Activated naive CD8-positive, alpha-beta T cell treated with anti-CD3 and anti-CD28 coated beads, Interleukin-2, amount 50 U/mL, for 24 hours (primary cell): ENCODE measurements around the gene PPP1R14D.

Experiments used
- ATAC-seq: fragments of 150-1000 bp; cut with Tn5 transposase; one replicate; pipeline ENCODE4 v1.10.0; 2021
- DNase-seq: peaks from one replicate; pipeline ENCODE4 v3.0.0; 2021
- H3K27ac Mint-ChIP-seq: one replicate; pipeline ENCODE4 v1.8.0; 2021; ENCODE audit warnings: mild to moderate bottlenecking, mixed read lengths
- H3K27me3 Mint-ChIP-seq: one replicate; pipeline ENCODE4 v1.8.0; 2021; ENCODE audit warnings: mixed read lengths
- H3K36me3 Mint-ChIP-seq: one replicate; pipeline ENCODE4 v1.8.0; 2021; ENCODE audit warnings: low read depth, mixed read lengths
- H3K4me1 Mint-ChIP-seq: one replicate; pipeline ENCODE4 v1.8.0; 2021; ENCODE audit warnings: mixed read lengths
- H3K4me3 Mint-ChIP-seq: one replicate; pipeline ENCODE4 v1.8.0; 2021; ENCODE audit warnings: mild to moderate bottlenecking, moderate library complexity, mixed read lengths
- H3K9me3 Mint-ChIP-seq: one replicate; pipeline ENCODE4 v1.8.0; 2021; ENCODE audit warnings: mixed read lengths

Gene PPP1R14D

DNA sequence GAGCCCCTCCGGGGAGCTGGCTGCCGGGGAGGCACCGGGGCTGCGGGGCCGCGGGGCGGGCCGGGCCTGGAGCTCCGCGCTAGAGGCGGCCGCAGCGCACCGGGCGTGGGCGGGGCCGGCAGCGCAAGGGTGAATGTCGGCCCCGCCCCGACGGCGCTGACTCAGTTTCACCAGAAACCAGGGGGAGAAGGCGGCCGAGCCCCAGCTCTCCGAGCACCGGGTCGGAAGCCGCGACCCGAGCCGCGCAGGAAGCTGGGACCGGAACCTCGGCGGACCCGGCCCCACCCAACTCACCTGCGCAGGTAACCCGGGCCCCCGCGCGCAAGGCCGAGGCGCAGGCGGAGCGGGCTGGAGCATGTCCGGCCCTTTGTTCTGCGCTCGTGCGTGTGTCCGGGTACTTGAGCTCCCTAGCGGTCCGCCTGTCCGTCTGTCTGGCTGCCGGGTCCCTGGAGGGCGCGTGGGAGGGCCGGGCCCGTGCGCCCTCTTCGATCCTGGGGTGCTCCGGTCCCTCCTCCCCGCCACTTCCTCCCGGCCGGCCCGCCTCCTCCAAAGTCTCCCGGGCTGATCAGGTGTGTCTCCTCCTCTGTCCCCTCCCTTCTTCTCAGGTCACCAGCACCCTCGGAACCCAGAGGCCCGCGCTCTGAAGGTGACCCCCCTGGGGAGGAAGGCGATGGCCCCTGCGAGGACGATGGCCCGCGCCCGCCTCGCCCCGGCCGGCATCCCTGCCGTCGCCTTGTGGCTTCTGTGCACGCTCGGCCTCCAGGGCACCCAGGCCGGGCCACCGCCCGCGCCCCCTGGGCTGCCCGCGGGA, 15.6 kb upstream of the PPP1R14D start, which contains the start of gene SPINT1:
SPINT1 (plus strand) TSS at position 164 of the 811 bp plus-strand sequence; CDS start at position 671, 507 bp downstream.
- ATAC-seq: peak; percentile 83
- H3K4me3 Mint-ChIP-seq: peak within 1 kb of the TSS; percentile 86
- peaks cover 30% of the 10 kb centered on the region for H3K4me1 Mint-ChIP-seq
- peaks cover 3% of the 10 kb centered on the region for H3K36me3 Mint-ChIP-seq
- no peaks in the 10 kb centered on the region for H3K9me3 Mint-ChIP-seq
- H3K27ac Mint-ChIP-seq: peak within 1 kb of the TSS; percentile 27
- DNase-seq: peak; percentile 85
- H3K27me3 Mint-ChIP-seq: peaks cover 25% of the 10 kb centered on the region

DNA sequence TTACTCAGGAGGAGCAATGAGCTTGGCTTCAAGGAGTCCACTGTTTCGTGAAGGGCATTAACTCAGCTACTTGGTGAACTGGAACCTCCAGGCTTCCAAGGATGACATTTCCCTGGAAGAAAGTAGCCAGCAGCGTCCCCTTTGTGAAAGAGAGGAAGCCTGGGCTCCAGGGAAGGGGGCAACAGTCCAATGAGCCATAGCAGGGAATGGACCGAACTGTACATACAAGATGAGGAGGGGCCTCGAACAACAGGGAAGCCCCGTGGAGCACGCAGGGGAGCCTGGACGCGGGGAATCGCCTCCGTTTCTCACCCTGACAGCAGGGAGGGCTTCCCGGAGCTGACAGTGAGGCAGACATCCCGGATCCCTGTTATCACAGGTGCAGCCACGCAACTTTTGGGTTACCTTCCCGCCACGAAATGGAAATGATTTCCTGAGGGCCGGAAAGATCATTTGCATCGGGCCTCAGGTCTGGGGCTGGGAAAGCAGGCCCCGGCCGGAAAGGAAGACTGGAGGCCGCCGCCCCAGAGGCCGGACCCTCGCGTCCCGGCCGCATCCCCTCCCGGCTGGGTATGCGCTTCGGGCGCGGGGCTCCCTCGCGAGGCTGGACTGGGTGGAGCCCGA, 14.9 kb upstream of the PPP1R14D start:
- peaks cover 3% of the 10 kb centered on the region for H3K36me3 Mint-ChIP-seq
- peak overlapping the region; percentile 63 for H3K4me3 Mint-ChIP-seq
- no peak for DNase-seq
- peak overlapping the region; percentile 27 for H3K27ac Mint-ChIP-seq
- H3K9me3 Mint-ChIP-seq: no peaks in the 10 kb centered on the region
- H3K4me1 Mint-ChIP-seq: peaks cover 30% of the 10 kb centered on the region
- ATAC-seq: no peak
- H3K27me3 Mint-ChIP-seq: peaks cover 25% of the 10 kb centered on the region

GRCh38 chr15:40841741-40842140, 13.2 kb upstream of the PPP1R14D start:
- H3K36me3 Mint-ChIP-seq: peaks cover 3% of the 10 kb centered on the region
- no peak overlapping the region for H3K4me3 Mint-ChIP-seq
- H3K9me3 Mint-ChIP-seq: no peaks in the 10 kb centered on the region
- H3K4me1 Mint-ChIP-seq: peaks cover 21% of the 10 kb centered on the region
- ATAC-seq: no peak
- DNase-seq: no peak
- H3K27me3 Mint-ChIP-seq: peaks cover 23% of the 10 kb centered on the region
- H3K27ac Mint-ChIP-seq: no peak overlapping the region

GRCh38 chr15:40838756-40839155, 10.2 kb upstream of the PPP1R14D start:
- Mint-ChIP-seq H3K27me3 (peaks cover 14% of the 10 kb centered on the region), H3K4me1 (peaks cover 4% of the 10 kb centered on the region), H3K27ac (no peak overlapping the region), H3K9me3 (no peaks in the 10 kb centered on the region), H3K36me3 (no peaks in the 10 kb centered on the region), H3K4me3 (no peak overlapping the region)
- ATAC-seq (no peak), DNase-seq (no peak)

GRCh38 chr15:40836020-40836419, 7.5 kb upstream of the PPP1R14D start:
- H3K9me3 Mint-ChIP-seq: no peaks in the 10 kb centered on the region
- no peak overlapping the region for H3K27ac Mint-ChIP-seq
- DNase-seq: no peak
- H3K4me3 Mint-ChIP-seq: no peak overlapping the region
- H3K36me3 Mint-ChIP-seq: no peaks in the 10 kb centered on the region
- H3K4me1 Mint-ChIP-seq: no peaks in the 10 kb centered on the region
- no peaks in the 10 kb centered on the region for H3K27me3 Mint-ChIP-seq
- ATAC-seq: no peak

DNA sequence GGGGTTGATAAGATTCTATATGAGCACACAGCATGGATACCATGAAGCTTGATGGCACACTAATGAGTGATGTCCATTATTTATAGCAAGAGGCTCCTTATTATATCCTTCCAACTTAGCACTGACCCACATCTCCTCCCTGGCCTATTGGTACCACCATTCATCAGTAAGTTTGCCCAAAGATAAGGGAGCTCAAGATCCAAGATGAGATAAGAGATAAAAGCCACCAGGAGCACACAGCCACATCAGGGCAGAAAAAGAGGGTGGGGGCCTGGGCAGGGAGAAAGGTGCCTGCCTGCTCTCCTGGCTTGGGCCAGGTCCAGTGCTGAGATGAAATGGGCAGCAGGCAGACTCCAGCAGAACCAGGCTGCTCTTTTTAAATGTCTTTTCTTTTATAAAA, 4.4 kb upstream of the PPP1R14D start:
- Mint-ChIP-seq H3K27ac (no peak overlapping the region), H3K9me3 (no peaks in the 10 kb centered on the region), H3K4me1 (no peaks in the 10 kb centered on the region), H3K4me3 (no peak overlapping the region), H3K27me3 (no peaks in the 10 kb centered on the region), H3K36me3 (no peaks in the 10 kb centered on the region)
- DNase-seq (no peak), ATAC-seq (no peak)

DNA sequence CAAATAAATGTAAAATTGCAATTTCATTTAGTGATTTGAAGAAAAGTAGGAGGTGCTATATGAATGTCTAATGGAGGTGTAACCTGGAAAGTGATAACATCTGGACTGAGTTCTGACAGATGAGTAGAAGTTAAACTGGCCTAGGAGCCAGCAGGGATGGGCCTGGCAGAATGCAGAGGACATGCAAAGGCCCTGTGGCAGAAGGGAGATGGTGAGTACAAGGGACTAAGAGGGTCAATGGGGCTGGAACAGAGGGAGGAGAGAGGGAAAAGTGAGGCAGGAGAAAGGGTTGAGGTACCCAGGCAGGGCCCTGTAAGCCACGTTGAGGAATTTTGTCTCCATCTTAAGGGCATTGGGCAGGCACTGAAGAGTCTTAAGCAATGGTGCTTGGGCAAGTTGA, 3.4 kb upstream of the PPP1R14D start:
- Mint-ChIP-seq H3K27ac (no peak overlapping the region), H3K27me3 (no peaks in the 10 kb centered on the region), H3K4me3 (no peak overlapping the region), H3K36me3 (no peaks in the 10 kb centered on the region), H3K9me3 (no peaks in the 10 kb centered on the region), H3K4me1 (no peaks in the 10 kb centered on the region)
- ATAC-seq: no peak
- DNase-seq: no peak

GRCh38 chr15:40830884-40831283, 2.4 kb upstream of the PPP1R14D start:
- Mint-ChIP-seq H3K4me1 (no peaks in the 10 kb centered on the region), H3K36me3 (no peaks in the 10 kb centered on the region), H3K27ac (no peak overlapping the region), H3K9me3 (no peaks in the 10 kb centered on the region), H3K4me3 (no peak overlapping the region), H3K27me3 (no peaks in the 10 kb centered on the region)
- no peak for ATAC-seq
- DNase-seq: no peak

- no peaks in the 10 kb centered on the region for H3K4me1 Mint-ChIP-seq
- no peak overlapping the region for H3K4me3 Mint-ChIP-seq
- no peaks in the 10 kb centered on the region for H3K27me3 Mint-ChIP-seq
- H3K9me3 Mint-ChIP-seq: no peaks in the 10 kb centered on the region
- no peak for DNase-seq
- no peak overlapping the region for H3K27ac Mint-ChIP-seq
- ATAC-seq: no peak
- H3K36me3 Mint-ChIP-seq: no peaks in the 10 kb centered on the region
Measured at GRCh38 chr15:40829115-40829514, 607 bp upstream of the PPP1R14D start.

DNA sequence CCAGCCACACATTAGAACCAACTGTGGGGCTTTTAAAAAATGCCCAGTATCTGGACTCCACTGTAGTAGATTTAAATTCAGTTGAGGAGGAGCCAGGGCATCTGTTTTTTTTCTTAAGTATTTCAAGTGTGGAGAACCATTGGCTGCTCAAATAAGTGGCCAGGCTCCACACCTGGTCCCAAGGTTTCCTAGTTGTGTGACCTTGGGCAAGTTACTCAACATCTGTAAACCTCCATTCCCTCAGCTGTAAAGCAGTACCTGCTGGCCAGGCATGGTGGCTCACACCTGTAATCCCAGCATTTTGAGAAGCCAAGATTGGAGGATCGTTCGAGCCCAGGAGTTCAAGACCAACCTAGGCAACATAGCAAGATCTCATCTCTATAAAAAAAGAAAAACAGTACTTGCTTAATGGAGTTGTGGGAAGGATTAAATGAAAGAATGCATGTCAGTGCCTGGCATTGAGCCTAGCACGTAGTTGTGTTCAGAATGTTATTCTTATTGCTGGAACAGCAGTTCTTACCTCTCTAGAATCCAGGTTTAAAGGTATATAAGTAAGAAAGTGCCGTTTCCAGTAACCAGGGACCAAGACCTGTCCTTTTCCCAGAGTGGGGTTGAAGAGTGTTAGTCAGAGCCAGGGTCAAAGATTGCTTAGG, 2.0 kb downstream of the PPP1R14D start:
- H3K9me3 Mint-ChIP-seq: no peaks in the 10 kb centered on the region
- no peak overlapping the region for H3K27ac Mint-ChIP-seq
- H3K27me3 Mint-ChIP-seq: no peaks in the 10 kb centered on the region

GRCh38 chr15:40825661-40826422, 2.7 kb downstream of the PPP1R14D start:
- Mint-ChIP-seq H3K27me3 (no peaks in the 10 kb centered on the region), H3K36me3 (no peaks in the 10 kb centered on the region), H3K4me1 (no peaks in the 10 kb centered on the region), H3K4me3 (no peak overlapping the region), H3K27ac (no peak overlapping the region), H3K9me3 (no peaks in the 10 kb centered on the region)
- no peak for DNase-seq
- ATAC-seq: no peak

More for the DNA sequence above, 2.0 kb downstream of the PPP1R14D start:
- no peak for DNase-seq
- Mint-ChIP-seq H3K4me3 (no peak overlapping the region), H3K4me1 (no peaks in the 10 kb centered on the region), H3K36me3 (no peaks in the 10 kb centered on the region)
- no peak for ATAC-seq

DNA sequence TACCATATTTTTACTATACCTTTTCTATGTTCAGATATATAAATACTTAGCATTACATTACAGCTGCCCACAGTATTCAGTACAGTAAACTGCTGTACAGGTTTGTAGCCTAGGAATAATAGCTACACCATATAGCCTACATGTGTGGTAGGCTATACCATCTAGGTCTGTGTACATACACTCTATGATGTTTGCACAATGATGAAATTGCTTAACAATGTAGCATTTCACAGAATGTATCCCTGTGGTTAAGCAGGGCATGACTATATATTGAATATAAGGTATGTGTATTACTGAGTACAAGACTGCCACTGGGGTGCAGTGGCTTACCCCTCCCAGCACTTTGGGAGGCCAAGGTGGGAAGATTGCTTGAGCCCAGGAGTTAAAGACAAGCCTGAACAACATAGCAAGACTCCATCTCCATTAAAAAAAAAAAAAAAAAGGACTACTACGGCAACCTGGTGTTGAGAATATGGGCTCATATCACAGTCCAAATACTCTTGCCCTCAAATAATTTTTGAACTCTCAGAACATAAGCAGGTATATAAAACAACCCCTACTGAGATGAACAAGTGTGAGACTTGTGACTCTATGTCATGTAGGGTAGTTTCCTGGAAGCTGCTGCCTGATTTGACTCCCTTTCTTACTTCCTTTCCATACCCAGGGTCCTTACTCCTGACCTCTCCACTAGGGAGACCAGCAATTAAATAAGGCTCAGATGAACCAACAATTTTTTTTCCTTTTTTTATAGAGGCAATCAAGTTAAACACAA, 4.8 kb downstream of the PPP1R14D start:
- Mint-ChIP-seq H3K27ac (no peak overlapping the region), H3K4me1 (no peaks in the 10 kb centered on the region), H3K36me3 (no peaks in the 10 kb centered on the region), H3K4me3 (no peak overlapping the region), H3K27me3 (no peaks in the 10 kb centered on the region), H3K9me3 (no peaks in the 10 kb centered on the region)
- no peak for ATAC-seq
- no peak for DNase-seq

DNA sequence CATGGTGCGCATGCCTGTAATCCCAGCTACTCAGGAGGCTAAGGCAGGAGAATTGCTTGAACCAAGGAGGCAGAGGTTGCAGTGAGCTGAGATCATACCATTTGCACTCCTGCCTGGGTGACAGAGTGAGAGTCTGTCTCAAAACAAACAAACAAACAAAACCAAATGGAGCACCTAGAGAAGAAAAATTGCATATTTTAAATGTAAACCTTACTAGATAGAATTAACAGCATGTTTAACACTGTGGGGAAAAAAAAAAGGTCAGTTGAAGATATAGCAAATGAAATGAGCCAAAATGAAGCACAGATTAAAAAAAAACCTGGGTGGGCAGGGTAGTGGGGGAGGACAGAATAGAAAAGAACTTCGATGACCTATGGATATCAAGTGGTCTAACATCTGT, 7.3 kb downstream of the PPP1R14D start:
- H3K4me1 Mint-ChIP-seq: no peaks in the 10 kb centered on the region
- DNase-seq (no peak), ATAC-seq (no peak)
- no peaks in the 10 kb centered on the region for H3K9me3 Mint-ChIP-seq
- no peak overlapping the region for H3K27ac Mint-ChIP-seq
- H3K27me3 Mint-ChIP-seq: no peaks in the 10 kb centered on the region
- H3K36me3 Mint-ChIP-seq: no peaks in the 10 kb centered on the region
- no peak overlapping the region for H3K4me3 Mint-ChIP-seq

DNA sequence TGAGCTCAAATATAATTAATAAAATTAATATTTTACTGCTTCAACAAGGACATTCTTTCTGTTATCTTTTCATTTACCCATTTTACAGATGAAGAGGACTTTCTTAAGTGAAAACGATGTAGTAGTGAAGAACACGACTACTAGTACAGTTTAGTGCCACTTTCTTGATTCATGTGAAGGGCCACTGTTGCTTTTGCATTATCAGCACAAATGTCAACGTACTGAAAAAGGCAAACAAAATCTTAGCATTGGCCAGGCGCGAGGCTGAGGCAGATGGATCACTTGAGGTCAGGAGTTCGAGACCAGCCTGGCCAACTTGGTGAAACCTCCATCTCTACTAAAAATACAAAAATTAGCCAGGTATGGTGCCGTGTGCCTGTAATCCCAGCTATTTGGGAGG, 9.5 kb downstream of the PPP1R14D start:
- Mint-ChIP-seq H3K27ac (no peak overlapping the region), H3K4me1 (no peaks in the 10 kb centered on the region), H3K27me3 (no peaks in the 10 kb centered on the region), H3K4me3 (no peak overlapping the region), H3K36me3 (peaks cover 3% of the 10 kb centered on the region), H3K9me3 (no peaks in the 10 kb centered on the region)
- DNase-seq (no peak), ATAC-seq (no peak)
